A549 (cell line): ENCODE results near the gene ANGEL2. TPM values are rescaled to one million over a fixed set of nuclear protein-coding genes. Genes with fewer than 3 reads are reported as not detected.

Source experiments
- ATAC-seq, 2 experiments: fragments of 200-7000 bp in 1 of 2; fragments of >200 bp in 1 of 2; cut with Nextera tagmentation in 1 of 2; cut with Tn5 transposase in 1 of 2; 3 replicates each; pipeline versions ENCODE4 v1.8.0 to v1.9.1; 2018 to 2020; ENCODE audit warnings: mild to moderate bottlenecking in 1 of 2, moderate library complexity in 1 of 2
- CTCF ChIA-PET: fragments of 300-600 bp; sonication (Branson Sonifier 250); formaldehyde crosslinking; extraction: SDS; loops from one replicate; lab custom pipeline; 2021; ENCODE audit warnings: antibody characterized with exemption, inconsistent platforms; lab: Yijun Ruan, JAX
- POLR2A ChIA-PET: fragments of 350-600 bp; formaldehyde crosslinking; extraction: SDS; loops from one replicate; lab custom pipeline; 2021; ENCODE audit warnings: antibody characterized with exemption, inconsistent platforms; lab: Yijun Ruan, JAX
- DNase-seq, 2 experiments: peaks; one replicate each; pipeline versions ENCODE4 v3.0.0 to v3.0.0-alpha.2; 2011 to 2016; ENCODE audit warnings: low read depth in 1 of 2, low spot score in 1 of 2
- FAIRE-seq: peaks from 2 replicates; lab custom pipeline; 2011; peaks lifted over from hg19 to GRCh38; lab: Jason Lieb, UNC
- H3K27ac ChIP-seq, 2 experiments: fragments of >200 bp; sonication (Bioruptor Twin); formaldehyde crosslinking; 3 replicates each; pipeline ENCODE4 v1.5.1; 2016 to 2017
- H3K4me1 ChIP-seq: fragments of >200 bp; sonication (Bioruptor Twin); formaldehyde crosslinking; 3 replicates; pipeline ENCODE4 v1.6.1; 2016
- H3K4me2 ChIP-seq: fragments of >200 bp; sonication (Bioruptor Twin); formaldehyde crosslinking; 3 replicates; pipeline ENCODE4 v1.6.1; 2016
- H3K4me3 ChIP-seq: fragments of >200 bp; sonication (Bioruptor Twin); formaldehyde crosslinking; 3 replicates; pipeline ENCODE4 v1.5.1; 2016
- H3K9me3 ChIP-seq: fragments of >200 bp; sonication (Bioruptor Twin); formaldehyde crosslinking; 3 replicates; pipeline ENCODE4 v1.6.1; 2016
- ATOH8 ChIP-seq: fragments of 250-450 bp; sonication (Bioruptor Pico); IDR thresholded peaks from 2 replicates; pipeline ENCODE4 v1.5.0; 2020; ENCODE audit warnings: low read depth, mild to moderate bottlenecking, moderate library complexity
- BCL3 ChIP-seq: fragments of >200 bp; sonication (Bioruptor Twin); formaldehyde crosslinking; IDR thresholded peaks from 3 replicates; pipeline ENCODE4 v1.6.1; 2016
- EHMT2 ChIP-seq: fragments of 200-600 bp; sonication (generic); IDR thresholded peaks from 2 replicates; pipeline ENCODE4 v1.6.1; 2016; ENCODE audit warnings: antibody characterized with exemption, low read depth, mild to moderate bottlenecking, moderate library complexity
- EP300 ChIP-seq, 2 experiments: fragments of >200 bp; sonication (Bioruptor Twin); formaldehyde crosslinking; IDR thresholded peaks; 2 replicates in 1 of 2; 3 replicates in 1 of 2; pipeline ENCODE4 v1.6.1; 2016 to 2017
- ESRRA ChIP-seq: fragments of 150-350 bp; IDR thresholded peaks from 2 replicates; pipeline ENCODE4 v1.6.1; 2014; ENCODE audit warnings: mild to moderate bottlenecking, low read length, borderline replicate concordance
- FOSL2 ChIP-seq, 2 experiments: fragments of 450-650 bp in 1 of 2; fragments of >200 bp in 1 of 2; sonication (Bioruptor Twin) in 1 of 2; formaldehyde crosslinking; IDR thresholded peaks; 2 replicates each; pipeline versions ENCODE4 v1.5.0 to v1.6.1; 2016 to 2020; ENCODE audit warnings: mild to moderate bottlenecking in 1 of 2, moderate library complexity in 1 of 2
- FOXS1 ChIP-seq: fragments of 250-450 bp; sonication (Bioruptor Pico); IDR thresholded peaks from 2 replicates; pipeline ENCODE4 v1.5.0; 2020; ENCODE audit warnings: mild to moderate bottlenecking, moderate library complexity
- HMGXB4 ChIP-seq: fragments of 250-450 bp; sonication (Bioruptor Pico); IDR thresholded peaks from 2 replicates; pipeline ENCODE4 v1.5.0; 2021; ENCODE audit warnings: mild to moderate bottlenecking, moderate library complexity, borderline replicate concordance
- HOXA7 ChIP-seq: fragments of 250-450 bp; sonication (Bioruptor Pico); IDR thresholded peaks from 2 replicates; pipeline ENCODE4 v1.5.0; 2020; ENCODE audit warnings: mild to moderate bottlenecking, moderate library complexity
- JUN ChIP-seq, 2 experiments: fragments of >200 bp; sonication (Bioruptor Twin); formaldehyde crosslinking; IDR thresholded peaks; 2 replicates in 1 of 2; 3 replicates in 1 of 2; pipeline ENCODE4 v1.6.1; 2016 to 2017
- KDM1A ChIP-seq: fragments of 200-600 bp; sonication (generic); IDR thresholded peaks from 2 replicates; pipeline ENCODE4 v1.6.1; 2016; ENCODE audit warnings: low read depth, mild to moderate bottlenecking
- KDM5A ChIP-seq: fragments of 200-600 bp; sonication (generic); IDR thresholded peaks from 2 replicates; pipeline ENCODE4 v1.6.1; 2016; ENCODE audit warnings: antibody characterized with exemption, mild to moderate bottlenecking
- MAFK ChIP-seq: fragments of 450-650 bp; IDR thresholded peaks from 2 replicates; pipeline ENCODE4 v1.6.1; 2014; ENCODE audit not compliant: partially characterized antibody
- MAX ChIP-seq: IDR thresholded peaks from 2 replicates; pipeline ENCODE4 v1.6.1; 2012
- MYC ChIP-seq: IDR thresholded peaks from 2 replicates; pipeline ENCODE4 v1.6.1; 2012; ENCODE audit warnings: mild to moderate bottlenecking, inconsistent platforms, low read length, improper control_type of control experiment, borderline replicate concordance
- NPAS2 ChIP-seq: fragments of 250-450 bp; sonication (Bioruptor Pico); IDR thresholded peaks from 2 replicates; pipeline ENCODE4 v1.8.0; 2022; ENCODE audit warnings: mild to moderate bottlenecking, moderate library complexity, borderline replicate concordance
- NR3C1 ChIP-seq: fragments of >200 bp; sonication (Bioruptor Twin); formaldehyde crosslinking; IDR thresholded peaks from 3 replicates; pipeline ENCODE4 v1.6.1; 2017
- PHF8 ChIP-seq: fragments of 200-600 bp; sonication (generic); IDR thresholded peaks from 2 replicates; pipeline ENCODE4 v1.6.1; 2016; ENCODE audit warnings: low read depth, mild to moderate bottlenecking, antibody characterized with exemption, moderate library complexity, borderline replicate concordance
- POLR2AphosphoS2 ChIP-seq: conservative IDR thresholded peaks from 2 replicates; pipeline ENCODE4 v1.6.1; 2012; ENCODE audit warnings: low read length, improper control_type of control experiment, inconsistent platforms
- REST ChIP-seq: fragments of 200-600 bp; sonication (generic); IDR thresholded peaks from 2 replicates; pipeline ENCODE4 v1.6.1; 2016; ENCODE audit warnings: antibody characterized with exemption, mild to moderate bottlenecking, moderate library complexity
- SMC3 ChIP-seq: fragments of >200 bp; sonication (Bioruptor Twin); formaldehyde crosslinking; IDR thresholded peaks from 3 replicates; pipeline ENCODE4 v1.6.1; 2018; ENCODE audit warnings: inconsistent platforms
- SREBF2 ChIP-seq: fragments of 450-650 bp; IDR thresholded peaks from 2 replicates; pipeline ENCODE4 v1.6.1; 2014; ENCODE audit warnings: mild to moderate bottlenecking, moderate library complexity
- TP53 ChIP-seq: fragments of 250-450 bp; sonication (Bioruptor Pico); IDR thresholded peaks from 2 replicates; pipeline ENCODE4 v1.5.0; 2021; ENCODE audit warnings: mild to moderate bottlenecking, moderate library complexity
- USF2 ChIP-seq: fragments of 450-650 bp; IDR thresholded peaks from 2 replicates; pipeline ENCODE4 v1.6.1; 2014; ENCODE audit warnings: antibody characterized with exemption
- ZFP36 ChIP-seq: fragments of 450-650 bp; IDR thresholded peaks from 2 replicates; pipeline ENCODE4 v1.6.1; 2014; ENCODE audit warnings: borderline replicate concordance; ENCODE audit not compliant: partially characterized antibody
- WGBS: methylation state at CpG from one replicate; pipeline ENCODE4 v1.1.6; 2017; ENCODE audit errors: missing lambda C conversion rate; 5-methylcytosine and 5-hydroxymethylcytosine counted together
- polyA plus RNA-seq, 4 experiments: library from polyadenylated mRNA; depleted of rRNA in 3 of 4; stranded (reverse); fragments of >200 nt; fragmentation: RNase III in 1 of 4; extraction: RNeasy Plus Mini Kit Qiagen cat#74134 plus additional on column Dnase treatment in 1 of 4; gene quantifications; 2 replicates in 3 of 4; 3 replicates in 1 of 4; pipeline ENCODE4 v1.2.3, GENCODE V29; 2011 to 2017

Gene ANGEL2
- polyA plus RNA-seq, 2 of the 4 experiments (the other 2 are of a cell fraction): 20.4 to 38.9 TPM

GRCh38 chr1:213060836-213061235 is 45.2 kb upstream of the ANGEL2 start:
- WGBS: 93% methylated on average over 2 of the region's 2 CpGs
- H3K4me2 ChIP-seq: no peak overlapping the region
- ChIA-PET CTCF (no interaction called here), POLR2A (interaction anchor here (0.6 kb wide), 1 partner anchor 93 kb away, joined by 3 read pairs; no protein-coding TSS in a partner anchor)
- no peak for TF ChIP-seq KDM5A
- no peak for TF ChIP-seq BCL3
- no peak for TF ChIP-seq POLR2AphosphoS2
- no peak for TF ChIP-seq SMC3
- no peak for TF ChIP-seq NPAS2
- no peak for TF ChIP-seq HOXA7
- TF ChIP-seq USF2: no peak
- no peak for TF ChIP-seq MAX
- no peak for TF ChIP-seq NR3C1
- no peak for TF ChIP-seq PHF8
- no peak for TF ChIP-seq FOSL2 (IDR thresholded peaks at IDR 0.05)
- no peak for TF ChIP-seq FOSL2 (CRISPR knock-in tag; IDR thresholded peaks at IDR 0.05)
- no peak for TF ChIP-seq REST
- TF ChIP-seq EP300 (IDR thresholded peaks at IDR 0.05): no peak
- no peak for TF ChIP-seq EHMT2
- no peak for TF ChIP-seq SREBF2
- no peak for TF ChIP-seq MAFK
- TF ChIP-seq HMGXB4: no peak
- TF ChIP-seq TP53 (CRISPR knock-in tag): no peak
- H3K4me1 ChIP-seq: peaks cover 2% of the 10 kb centered on the region; the same call in 2 of the 3 replicates
- no peak for DNase-seq
- ATAC-seq: no peak
- no peaks in the 10 kb centered on the region; the same call in 2 of the 3 replicates for H3K9me3 ChIP-seq
- no peak overlapping the region for H3K27ac ChIP-seq
- FAIRE-seq: no peak
- no peak overlapping the region for H3K4me3 ChIP-seq

GRCh38 chr1:213057264-213058059 is 41.8 kb upstream of the ANGEL2 start:
- Histone ChIP-seq H3K4me3 (no peak overlapping the region), H3K4me1 (peaks cover 21% of the 10 kb centered on the region; the same call in 2 of the 3 replicates), H3K4me2 (no peak overlapping the region), H3K27ac (no peak overlapping the region), H3K9me3 (no peaks in the 10 kb centered on the region; the same call in 2 of the 3 replicates)
- 88% methylated on average over 5 of the region's 5 CpGs for WGBS
- DNase-seq (no peak), ATAC-seq (no peak), FAIRE-seq (no peak)
- TF ChIP-seq JUN (IDR thresholded peaks at IDR 0.05) (no peak), ATOH8 (no peak), MAX (no peak), SMC3 (no peak), PHF8 (no peak), ZFP36 (no peak), KDM1A (no peak), MYC (no peak), ESRRA (no peak), FOXS1 (CRISPR knock-in tag) (no peak)
- CTCF ChIA-PET: no interaction called here
- POLR2A ChIA-PET: no interaction called here
